Suprapubic skin (tissue), 4 donors: ENCODE measurements around the gene ALOX12. TPM values are rescaled to one million over a fixed set of nuclear protein-coding genes. Genes with fewer than 3 reads are reported as not detected.
A peak's percentile ranks its signal among the peaks of the same experiment; 100 is the strongest.

ENCODE experiments used
- DNase-seq, 2 donors: peaks; one replicate each; pipeline ENCODE4 v3.0.0-alpha.2; 2019; ENCODE audit warnings: low spot score in 2 of 2
- H3K27ac ChIP-seq: fragments of 200-600 bp; sonication (generic); one replicate; pipeline ENCODE4 v1.5.1; 2019
- H3K27me3 ChIP-seq: fragments of 200-600 bp; sonication (generic); one replicate; pipeline ENCODE4 v1.5.1; 2019
- H3K36me3 ChIP-seq: fragments of 200-600 bp; sonication (generic); one replicate; pipeline ENCODE4 v1.5.1; 2019
- H3K4me1 ChIP-seq: fragments of 200-600 bp; sonication (generic); one replicate; pipeline ENCODE4 v1.5.1; 2019
- H3K4me3 ChIP-seq: fragments of 200-600 bp; sonication (generic); one replicate; pipeline ENCODE4 v1.5.1; 2019; ENCODE audit warnings: mild to moderate bottlenecking
- H3K9me3 ChIP-seq: fragments of 200-600 bp; sonication (generic); one replicate; pipeline ENCODE4 v1.5.1; 2019
- CTCF ChIP-seq, 2 donors: fragments of 200-600 bp in 1 of 2; fragments of 450-650 bp in 1 of 2; sonication (generic) in 1 of 2; IDR thresholded peaks; one replicate each; pipeline ENCODE4 v1.5.1; 2016 to 2019; ENCODE audit warnings: antibody characterized with exemption in 2 of 2, mild to moderate bottlenecking in 1 of 2, moderate library complexity in 1 of 2
- EP300 ChIP-seq: sonication (generic); formaldehyde crosslinking; IDR thresholded peaks from one replicate; pipeline ENCODE4 v1.6.1; 2017; ENCODE audit warnings: antibody characterized with exemption
- POLR2A ChIP-seq, 2 donors: fragments of 450-650 bp; IDR thresholded peaks; one replicate each; pipeline ENCODE4 v1.6.1; 2017; ENCODE audit warnings: antibody characterized with exemption in 2 of 2, mild to moderate bottlenecking in 2 of 2, moderate library complexity in 2 of 2
- POLR2AphosphoS5 ChIP-seq, 3 donors: sonication (generic); formaldehyde crosslinking; IDR thresholded peaks; one replicate each; pipeline ENCODE4 v1.6.1; 2017; ENCODE audit warnings: antibody characterized with exemption in 3 of 3
- WGBS: methylation state at CpG from one replicate; pipeline ENCODE4 v1.1.5; 2018; 5-methylcytosine and 5-hydroxymethylcytosine counted together
- total RNA-seq, 4 donors: library from RNA; depleted of rRNA; stranded (reverse); fragments of >200 nt; gene quantifications; one replicate each; pipeline ENCODE4 v1.1.0, GENCODE V29; 2016

ALOX12 gene
- total RNA-seq, 4 donors from 2014 or later, result 9.8 to 34.4 (median 22.8) TPM

GRCh38 chr17:6996256-6997011 is 585 bp downstream of the ALOX12 start:
- Histone ChIP-seq H3K4me1 (peaks cover 16% of the 10 kb centered on the region), H3K4me3 (peak overlapping the region; percentile 52), H3K27ac (peak overlapping the region; percentile 15), H3K27me3 (no peaks in the 10 kb centered on the region), H3K9me3 (no peaks in the 10 kb centered on the region), H3K36me3 (peaks cover 28% of the 10 kb centered on the region)
- DNase-seq, result no peak
- TF ChIP-seq EP300, result no peak
- no peak for TF ChIP-seq CTCF (IDR thresholded peaks at IDR 0.05)
- TF ChIP-seq POLR2AphosphoS5 (IDR thresholded peaks at IDR 0.05), result no peak
- TF ChIP-seq POLR2A (IDR thresholded peaks at IDR 0.05), result no peak
- WGBS, result 54% methylated on average over 39 of the region's 58 CpGs

- H3K9me3 ChIP-seq, result no peaks in the 10 kb centered on the region
- H3K4me3 ChIP-seq, result no peak overlapping the region
- H3K36me3 ChIP-seq, result peaks cover 36% of the 10 kb centered on the region
- WGBS, result 85% methylated on average over 8 of the region's 8 CpGs
- no peak for TF ChIP-seq CTCF (IDR thresholded peaks at IDR 0.05)
- TF ChIP-seq POLR2A (IDR thresholded peaks at IDR 0.05), result no peak
- no peak for TF ChIP-seq POLR2AphosphoS5 (IDR thresholded peaks at IDR 0.05)
- no peak for TF ChIP-seq EP300
- no peaks in the 10 kb centered on the region for H3K27me3 ChIP-seq
- peaks cover 16% of the 10 kb centered on the region for H3K4me1 ChIP-seq
- no peak overlapping the region for H3K27ac ChIP-seq
- no peak for DNase-seq
These were observed 1.3 kb downstream of the ALOX12 start for GRCh38 chr17:6997171-6997570.

GRCh38 chr17:6998855-6999508 is 3.1 kb downstream of the ALOX12 start:
- 76% methylated on average over 11 of the region's 11 CpGs for WGBS
- peaks cover 42% of the 10 kb centered on the region for H3K36me3 ChIP-seq
- peaks cover 16% of the 10 kb centered on the region for H3K4me1 ChIP-seq
- H3K9me3 ChIP-seq, result no peaks in the 10 kb centered on the region
- H3K4me3 ChIP-seq, result no peak overlapping the region
- DNase-seq, result peak in 1 of 2 donors; percentile 40
- H3K27ac ChIP-seq, result no peak overlapping the region
- H3K27me3 ChIP-seq, result no peaks in the 10 kb centered on the region
- no peak for TF ChIP-seq POLR2AphosphoS5 (IDR thresholded peaks at IDR 0.05)
- no peak for TF ChIP-seq CTCF (IDR thresholded peaks at IDR 0.05)

- Histone ChIP-seq H3K36me3 (peaks cover 45% of the 10 kb centered on the region), H3K4me1 (peaks cover 6% of the 10 kb centered on the region), H3K27me3 (no peaks in the 10 kb centered on the region), H3K4me3 (no peak overlapping the region), H3K27ac (no peak overlapping the region), H3K9me3 (no peaks in the 10 kb centered on the region)
- DNase-seq, result peak in 1 of 2 donors; percentile 58
- 72% methylated on average over 10 of the region's 10 CpGs for WGBS
- TF ChIP-seq CTCF (IDR thresholded peaks at IDR 0.05) (peak; percentile 15 to 52), POLR2A (IDR thresholded peaks at IDR 0.05) (no peak)
These were observed 5.6 kb downstream of the ALOX12 start for GRCh38 chr17:7001318-7001961.
